Cortex of kidney (tissue), 1 donor: ENCODE measurements around the gene XKRX.

Experiments used
- DNase-seq: peaks from one replicate; lab custom pipeline; 2025; lab: John Stamatoyannopoulos, UW

Gene XKRX

DNA sequence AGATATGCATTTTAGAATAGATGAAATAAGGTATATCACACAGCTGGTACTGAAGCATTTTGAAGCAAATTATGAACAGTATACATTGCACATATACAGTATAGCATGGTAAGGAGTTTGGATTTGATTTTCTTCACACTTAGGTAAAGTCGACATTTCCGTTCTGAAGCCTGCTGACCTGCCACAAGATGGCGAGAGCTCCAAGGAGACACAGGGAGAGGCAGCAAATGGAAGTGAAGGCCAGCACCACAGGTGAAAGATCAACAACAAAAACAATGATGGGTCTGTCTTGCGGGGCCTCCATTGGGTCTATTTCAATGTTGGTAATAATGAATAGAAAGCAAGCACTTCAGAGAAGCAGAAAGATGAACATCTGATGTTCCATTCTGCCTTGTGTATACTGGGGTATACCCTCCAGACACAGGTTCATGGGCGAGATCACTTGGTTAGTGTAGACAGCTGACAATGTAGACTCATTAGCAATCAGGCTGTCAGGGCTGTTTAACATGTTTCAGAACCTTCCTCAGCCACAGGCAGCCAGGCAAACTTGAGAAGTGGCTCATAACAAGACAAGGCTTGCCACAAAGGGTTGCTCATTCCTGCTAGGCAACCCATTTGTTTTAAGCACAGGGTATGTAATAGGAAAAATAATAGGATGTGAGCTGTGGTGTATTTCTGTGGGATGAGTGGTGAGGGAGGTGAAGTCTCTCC, 33.2 kb downstream of the XKRX start:
- no peak for DNase-seq

DNA sequence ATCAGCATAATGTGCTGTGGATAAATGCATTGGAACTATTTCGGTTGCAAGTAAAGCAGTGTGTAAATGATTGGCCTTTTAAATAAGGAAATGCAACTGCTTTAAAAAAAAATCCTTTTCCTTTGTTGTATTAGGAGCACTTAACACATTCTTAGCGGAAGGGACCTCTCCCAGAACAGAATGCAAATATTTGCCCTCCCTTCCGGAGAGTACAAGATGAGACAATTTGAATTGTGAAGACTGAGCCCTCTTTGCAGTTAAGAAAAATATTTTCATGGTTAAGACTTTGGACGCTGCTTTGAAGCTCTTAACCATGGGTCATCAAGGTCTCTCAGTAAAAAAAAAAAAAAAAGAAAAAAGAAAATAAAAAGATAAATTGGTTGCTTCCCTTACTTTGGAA, 45.1 kb downstream of the XKRX start:
- DNase-seq, result no peak

DNA sequence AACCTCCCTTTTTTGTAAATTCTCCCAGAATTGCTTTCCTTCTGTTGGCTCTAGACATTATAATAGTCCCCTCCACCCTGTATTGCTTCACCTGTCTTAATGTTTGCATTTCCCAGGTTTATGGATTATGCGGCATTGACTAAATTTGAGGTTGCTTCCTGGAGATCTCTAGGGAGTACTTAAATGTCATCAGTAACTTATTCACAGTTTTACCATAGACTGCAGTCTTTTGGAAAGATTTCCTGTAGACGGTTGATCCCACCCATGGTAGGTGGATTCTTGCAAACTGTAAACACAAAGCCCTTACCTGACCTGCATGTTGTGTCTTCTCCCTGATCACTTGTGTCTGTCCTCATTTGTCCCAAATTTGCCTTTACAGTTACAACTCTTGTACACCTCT, 48.3 kb downstream of the XKRX start:
- DNase-seq, result no peak

DNA sequence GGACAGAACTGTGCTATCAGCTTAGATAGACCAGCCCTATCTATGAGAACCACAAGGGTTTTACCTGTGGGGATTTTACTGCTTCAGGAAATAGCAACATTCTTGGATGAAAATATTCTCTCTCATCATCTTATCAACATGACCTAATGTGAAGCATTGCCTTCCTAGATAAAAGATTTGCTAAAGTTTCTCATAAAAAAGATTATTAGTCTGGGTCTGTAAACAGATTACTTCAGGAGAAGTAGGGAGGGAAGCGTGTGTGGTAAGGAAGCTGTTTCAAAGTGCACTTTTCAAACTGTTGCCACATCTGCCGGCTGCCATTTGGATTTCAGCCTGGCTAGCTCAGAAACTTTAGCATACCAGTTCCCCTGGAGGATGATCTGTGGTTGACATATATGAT, 54.4 kb downstream of the XKRX start, which contains the start of gene NOX1:
NOX1 (minus strand) TSS at position 35 of the 400 bp plus-strand sequence. CDS start 220 bp downstream, outside the sequence.
- DNase-seq, result no peak

DNA sequence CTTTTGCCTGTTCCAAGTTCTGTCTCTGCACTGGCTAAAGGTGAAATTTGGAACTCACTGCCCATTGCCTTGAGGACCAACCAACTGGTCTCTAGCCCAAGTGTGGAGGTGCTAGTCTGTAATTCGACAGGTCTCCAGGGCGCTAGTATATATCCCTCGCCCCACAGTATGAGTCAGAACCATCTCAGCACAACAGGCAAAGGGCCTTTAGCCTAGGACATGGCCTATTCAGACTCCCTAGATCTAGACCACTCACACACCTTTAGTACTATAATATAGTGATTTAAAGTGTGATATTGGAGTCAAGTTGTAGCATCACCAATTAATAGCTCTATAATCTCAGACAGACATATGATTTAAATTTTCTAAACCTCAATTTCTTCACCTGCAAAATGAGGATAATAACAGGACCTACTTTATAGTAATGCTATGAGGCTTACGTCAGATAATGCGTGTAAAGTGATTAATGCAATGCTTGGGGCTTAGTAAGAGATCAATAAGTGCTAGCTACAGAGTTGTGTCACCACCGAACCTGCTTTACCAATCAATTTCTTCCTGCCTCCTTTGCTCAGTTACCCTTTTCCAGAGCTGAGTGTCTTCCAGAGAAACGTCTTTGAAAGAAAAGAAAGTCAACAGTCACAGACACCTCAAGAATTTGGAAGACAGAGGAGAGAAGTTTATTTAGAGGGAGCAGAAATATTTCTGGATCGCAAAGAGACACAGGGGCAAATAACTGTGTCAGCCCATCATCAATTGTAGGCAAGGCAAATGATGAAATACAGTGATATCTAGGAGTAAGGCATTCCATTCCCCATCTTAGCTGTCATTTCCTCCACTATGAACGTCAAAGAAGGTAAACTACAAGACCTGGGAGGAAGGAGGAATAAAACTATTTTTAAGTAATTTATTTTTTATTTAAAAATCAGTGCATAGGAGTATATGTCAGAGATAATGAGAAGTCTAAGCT, 56.8 kb downstream of the XKRX start:
- DNase-seq, result no peak

DNA sequence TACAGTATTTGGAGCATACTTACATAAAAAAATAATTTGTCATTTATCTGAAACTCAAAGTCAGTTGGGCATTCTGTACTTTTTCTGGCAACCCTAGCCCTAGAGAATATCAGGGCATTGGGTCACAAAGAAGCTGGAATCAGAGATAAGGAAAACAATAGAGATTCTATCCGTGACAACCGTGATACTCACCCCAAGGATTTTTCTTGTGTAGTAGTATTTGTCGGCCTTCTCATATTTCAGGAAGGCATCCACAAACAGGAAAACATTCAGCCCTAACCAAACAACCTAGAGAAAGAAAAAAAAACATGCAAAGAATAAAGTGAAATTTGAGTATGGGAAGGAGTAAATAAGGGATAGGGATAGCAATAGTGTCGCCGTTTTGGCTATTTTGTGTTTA, 58.2 kb downstream of the XKRX start:
- no peak for DNase-seq

DNA sequence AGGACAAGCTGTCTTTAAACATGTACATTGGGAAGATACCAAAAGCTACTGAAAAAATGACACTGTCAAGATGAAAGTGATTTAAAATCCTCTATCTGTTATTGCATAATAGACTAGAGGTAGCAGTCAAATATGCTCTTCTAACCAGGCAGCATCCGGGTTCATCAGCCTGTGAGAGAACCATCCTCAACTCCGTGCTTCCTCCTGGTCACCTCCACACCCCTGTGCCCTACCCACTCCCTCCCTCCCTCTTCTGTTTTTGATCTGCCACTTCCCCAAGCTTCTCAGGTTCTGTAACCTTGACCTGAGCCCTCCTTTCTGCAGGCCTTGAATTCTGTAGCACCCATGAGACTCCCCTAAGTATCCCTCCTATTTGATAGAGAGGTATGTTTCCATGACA, 60.4 kb downstream of the XKRX start:
- no peak for DNase-seq

DNA sequence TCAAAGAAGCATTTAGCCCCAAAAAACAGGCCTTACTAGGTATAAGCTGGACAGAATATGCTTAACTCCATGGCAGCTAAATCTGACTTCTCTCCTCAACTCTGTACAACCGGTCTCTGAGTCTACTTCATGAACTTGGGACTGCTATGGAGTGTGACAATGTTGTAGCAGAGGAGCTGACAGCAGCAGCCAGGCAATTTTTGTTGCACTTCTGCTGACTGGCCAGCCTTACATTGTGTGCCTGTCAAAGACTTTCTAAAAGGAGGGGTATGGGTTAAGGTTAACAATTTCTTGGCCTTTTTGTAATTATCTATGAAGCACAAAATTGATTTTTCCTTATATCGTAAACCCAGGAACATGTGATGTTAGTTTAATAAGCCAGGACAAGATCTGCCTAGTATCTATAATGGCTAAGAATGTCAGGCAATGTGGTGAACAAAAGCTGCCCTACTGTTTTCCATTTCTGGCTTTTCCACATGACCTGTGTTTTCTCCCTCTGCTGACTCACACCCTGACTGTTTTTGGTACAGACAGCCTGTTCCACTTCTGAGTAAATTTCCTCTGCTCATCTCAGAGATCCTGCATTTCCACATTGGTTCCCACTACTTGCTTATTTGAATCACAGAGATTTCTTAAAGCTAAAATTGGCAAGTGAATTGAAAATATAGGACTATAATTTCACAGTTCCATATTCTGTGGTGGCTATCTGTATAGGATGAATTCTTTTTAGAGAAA, 63.9 kb downstream of the XKRX start:
- no peak for DNase-seq
